Measurements from ENCODE around the gene IQSEC3.
"Not testable (repeated sequence)": the region's sequence is repeated elsewhere in the genome, so short reads cannot be mapped to it uniquely, and the experiment has no call there.

The IQSEC3 gene

DNA sequence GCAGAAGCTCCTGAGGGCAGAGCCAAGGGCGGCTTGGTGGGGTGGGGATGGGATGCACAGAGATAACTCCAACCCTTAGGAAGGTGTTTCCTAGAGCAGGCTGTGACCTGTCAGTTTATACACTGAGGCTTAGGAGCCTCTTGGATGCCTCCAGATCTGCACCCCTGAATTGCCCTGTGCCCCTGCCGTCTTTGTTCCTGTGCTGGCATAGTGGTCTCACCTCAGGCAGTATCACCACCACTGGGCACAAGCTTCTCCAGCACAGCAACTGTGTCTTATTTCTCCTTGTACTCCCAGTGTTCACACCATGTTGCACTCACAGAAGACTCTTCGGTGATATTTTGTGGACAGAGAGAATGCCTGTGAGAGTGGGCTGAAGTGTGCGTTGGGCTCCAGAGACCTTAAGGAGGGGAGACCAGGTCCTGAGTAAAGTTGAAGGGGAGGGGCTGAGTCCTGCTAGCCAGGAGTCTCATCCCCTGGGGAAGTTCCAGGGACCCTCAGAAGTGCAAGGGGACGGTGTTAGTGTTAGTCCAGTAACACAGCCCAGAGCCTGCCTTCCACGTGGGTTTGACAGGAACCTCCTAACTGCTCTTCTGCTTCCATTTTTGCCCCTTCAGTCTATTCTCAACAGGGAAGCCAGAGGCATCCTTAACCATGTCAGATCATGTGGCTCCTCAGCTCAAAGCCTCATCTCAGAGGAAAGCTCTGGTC lies 26.9 kb upstream of the IQSEC3 start:
- not testable (repeated sequence) for ATAC-seq (ENCODE audit: insufficient read depth, low read depth)

DNA sequence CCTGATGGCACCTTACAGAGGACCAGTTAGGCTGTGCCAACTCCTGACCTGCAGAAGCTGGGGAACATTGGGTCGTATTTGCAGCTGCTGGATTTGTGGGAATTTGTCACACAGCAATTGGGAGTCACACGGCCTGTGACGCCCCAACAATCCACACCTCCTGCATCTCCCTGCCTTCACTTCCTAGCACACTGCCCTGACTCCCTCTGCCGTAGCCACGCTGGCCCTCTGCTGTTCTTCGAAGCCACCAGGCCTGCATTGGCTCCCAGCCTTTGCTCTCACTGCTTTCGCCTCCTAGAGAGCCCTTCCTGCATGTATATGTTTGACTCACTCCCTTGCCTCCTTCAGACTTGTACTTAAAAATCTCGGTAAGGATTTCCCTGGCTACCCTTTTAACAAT lies 22.2 kb upstream of the IQSEC3 start:
- H3K9ac ChIP-seq (ENCODE audit: low read depth, low read length); H3K27ac ChIP-seq (ENCODE audit: low read length); H4K20me1 ChIP-seq (ENCODE audit: insufficient read depth, low read length); H3K27me3 ChIP-seq (ENCODE audit: insufficient read depth, low read length, poor library complexity); H3K36me3 ChIP-seq (ENCODE audit: insufficient read depth, low read length); H3K4me1 ChIP-seq (ENCODE audit: insufficient read depth, low read length); H3K4me2 ChIP-seq (ENCODE audit: insufficient read depth, low read length); DNase-seq; H3K79me2 ChIP-seq (ENCODE audit: insufficient read depth, low read length); H3K4me3 ChIP-seq (ENCODE audit: low read depth in 1 of 2, low read length in 2 of 2); H3K9me3 ChIP-seq (ENCODE audit: insufficient read depth, low read length, severe bottlenecking); ATAC-seq (ENCODE audit: insufficient read depth, low read depth); H2AFZ ChIP-seq (ENCODE audit: low read depth, low read length): not testable (repeated sequence)

More for the DNA sequence above, 26.9 kb upstream of the IQSEC3 start:
- not testable (repeated sequence) for H3K4me2 ChIP-seq (ENCODE audit: insufficient read depth, low read length); H3K9me3 ChIP-seq (ENCODE audit: insufficient read depth, low read length, severe bottlenecking); H4K20me1 ChIP-seq (ENCODE audit: insufficient read depth, low read length); H3K9ac ChIP-seq (ENCODE audit: low read depth, low read length); H3K27ac ChIP-seq (ENCODE audit: low read length); H3K27me3 ChIP-seq (ENCODE audit: insufficient read depth, low read length, poor library complexity); H2AFZ ChIP-seq (ENCODE audit: low read depth, low read length); H3K79me2 ChIP-seq (ENCODE audit: insufficient read depth, low read length); DNase-seq; H3K36me3 ChIP-seq (ENCODE audit: insufficient read depth, low read length); H3K4me3 ChIP-seq (ENCODE audit: low read depth in 1 of 2, low read length in 2 of 2); H3K4me1 ChIP-seq (ENCODE audit: insufficient read depth, low read length)

DNA sequence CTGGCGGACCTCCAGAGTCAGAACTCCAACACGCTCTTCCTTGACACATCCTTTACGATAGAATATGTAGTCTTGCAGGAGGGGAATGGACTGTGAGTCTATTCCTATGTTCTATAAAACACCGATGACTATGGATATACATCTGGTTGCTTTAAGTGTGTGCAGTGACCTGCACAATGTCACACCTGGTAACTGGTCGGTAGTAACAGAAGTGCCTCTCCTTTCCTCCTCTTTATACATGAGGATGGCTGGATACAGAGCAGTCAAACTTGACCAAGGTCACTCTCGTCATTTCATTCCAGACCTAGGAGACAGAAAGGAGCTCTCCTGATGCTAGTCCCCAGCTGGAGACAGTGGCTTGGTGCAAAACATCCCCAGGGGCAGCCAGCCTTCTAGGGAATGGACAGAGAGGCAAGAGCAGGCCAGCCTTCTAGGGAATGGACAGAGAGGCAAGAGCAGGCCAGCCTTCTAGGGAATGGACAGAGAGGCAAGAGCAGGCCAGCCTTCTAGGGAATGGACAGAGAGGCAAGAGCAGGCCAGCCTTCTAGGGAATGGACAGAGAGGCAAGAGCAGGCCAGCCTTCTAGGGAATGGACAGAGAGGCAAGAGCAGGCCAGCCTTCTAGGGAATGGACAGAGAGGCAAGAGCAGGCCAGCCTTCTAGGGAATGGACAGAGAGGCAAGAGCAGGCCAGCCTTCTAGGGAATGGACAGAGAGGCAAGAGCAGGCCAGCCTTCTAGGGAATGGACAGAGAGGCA lies 21.2 kb upstream of the IQSEC3 start:
- not testable (repeated sequence) for DNase-seq; H4K20me1 ChIP-seq (ENCODE audit: insufficient read depth, low read length); H3K36me3 ChIP-seq (ENCODE audit: insufficient read depth, low read length); H3K9me3 ChIP-seq (ENCODE audit: insufficient read depth, low read length, severe bottlenecking); ATAC-seq (ENCODE audit: insufficient read depth, low read depth); H3K4me1 ChIP-seq (ENCODE audit: insufficient read depth, low read length); H3K4me3 ChIP-seq (ENCODE audit: low read depth in 1 of 2, low read length in 2 of 2); H3K79me2 ChIP-seq (ENCODE audit: insufficient read depth, low read length); H3K27ac ChIP-seq (ENCODE audit: low read length); H3K9ac ChIP-seq (ENCODE audit: low read depth, low read length); H3K4me2 ChIP-seq (ENCODE audit: insufficient read depth, low read length); H2AFZ ChIP-seq (ENCODE audit: low read depth, low read length); H3K27me3 ChIP-seq (ENCODE audit: insufficient read depth, low read length, poor library complexity)

DNA sequence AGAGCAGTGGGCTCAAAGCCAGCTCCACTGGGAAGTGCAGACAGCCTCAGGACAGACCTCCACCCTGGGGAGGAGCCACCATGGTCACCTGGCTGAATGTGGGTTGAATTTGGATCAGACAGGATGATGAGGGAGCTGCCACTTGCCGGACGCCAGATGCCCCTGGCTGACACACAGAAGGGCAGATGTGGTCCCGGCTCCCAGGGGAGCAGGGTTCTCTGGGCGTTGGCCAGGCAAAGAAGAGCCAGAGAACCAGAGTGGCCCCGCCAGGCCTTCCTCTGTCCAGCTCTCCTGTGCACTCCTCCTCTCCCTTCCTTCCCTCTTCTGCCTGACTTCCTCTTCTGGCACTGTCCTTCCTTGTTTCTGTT lies 20.6 kb upstream of the IQSEC3 start:
- not testable (repeated sequence) for H3K4me3 ChIP-seq (ENCODE audit: low read depth in 1 of 2, low read length in 2 of 2); H3K79me2 ChIP-seq (ENCODE audit: insufficient read depth, low read length); H2AFZ ChIP-seq (ENCODE audit: low read depth, low read length); H3K27me3 ChIP-seq (ENCODE audit: insufficient read depth, low read length, poor library complexity); H3K9ac ChIP-seq (ENCODE audit: low read depth, low read length); H3K9me3 ChIP-seq (ENCODE audit: insufficient read depth, low read length, severe bottlenecking); H3K36me3 ChIP-seq (ENCODE audit: insufficient read depth, low read length); H3K4me2 ChIP-seq (ENCODE audit: insufficient read depth, low read length); H3K27ac ChIP-seq (ENCODE audit: low read length); DNase-seq; ATAC-seq (ENCODE audit: insufficient read depth, low read depth); H3K4me1 ChIP-seq (ENCODE audit: insufficient read depth, low read length); H4K20me1 ChIP-seq (ENCODE audit: insufficient read depth, low read length)

DNA sequence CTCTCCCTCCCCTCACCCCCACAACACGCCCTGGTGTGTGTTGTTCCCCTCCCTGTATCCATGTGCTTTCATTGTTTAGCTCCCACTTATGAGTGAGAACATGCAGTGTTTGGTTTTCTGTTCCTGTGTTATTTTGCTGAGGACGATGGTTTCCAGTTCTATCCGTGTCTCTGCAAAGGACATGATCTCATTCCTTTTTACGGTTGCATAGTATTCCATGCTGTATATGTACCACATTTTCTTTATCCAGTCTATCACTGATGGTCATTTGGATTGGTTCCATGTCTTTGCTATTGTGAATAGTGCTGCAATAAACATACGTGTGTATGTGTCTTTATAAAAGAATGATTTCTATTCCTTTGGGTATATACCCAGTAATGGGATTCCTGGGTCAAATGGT lies 20.0 kb upstream of the IQSEC3 start:
- H3K36me3 ChIP-seq (ENCODE audit: insufficient read depth, low read length); H3K4me1 ChIP-seq (ENCODE audit: insufficient read depth, low read length); H3K4me3 ChIP-seq (ENCODE audit: low read depth in 1 of 2, low read length in 2 of 2); H3K27ac ChIP-seq (ENCODE audit: low read length); H3K79me2 ChIP-seq (ENCODE audit: insufficient read depth, low read length); H4K20me1 ChIP-seq (ENCODE audit: insufficient read depth, low read length); H3K27me3 ChIP-seq (ENCODE audit: insufficient read depth, low read length, poor library complexity); ATAC-seq (ENCODE audit: insufficient read depth, low read depth); H3K9ac ChIP-seq (ENCODE audit: low read depth, low read length); H3K4me2 ChIP-seq (ENCODE audit: insufficient read depth, low read length); H2AFZ ChIP-seq (ENCODE audit: low read depth, low read length); DNase-seq; H3K9me3 ChIP-seq (ENCODE audit: insufficient read depth, low read length, severe bottlenecking): not testable (repeated sequence)

DNA sequence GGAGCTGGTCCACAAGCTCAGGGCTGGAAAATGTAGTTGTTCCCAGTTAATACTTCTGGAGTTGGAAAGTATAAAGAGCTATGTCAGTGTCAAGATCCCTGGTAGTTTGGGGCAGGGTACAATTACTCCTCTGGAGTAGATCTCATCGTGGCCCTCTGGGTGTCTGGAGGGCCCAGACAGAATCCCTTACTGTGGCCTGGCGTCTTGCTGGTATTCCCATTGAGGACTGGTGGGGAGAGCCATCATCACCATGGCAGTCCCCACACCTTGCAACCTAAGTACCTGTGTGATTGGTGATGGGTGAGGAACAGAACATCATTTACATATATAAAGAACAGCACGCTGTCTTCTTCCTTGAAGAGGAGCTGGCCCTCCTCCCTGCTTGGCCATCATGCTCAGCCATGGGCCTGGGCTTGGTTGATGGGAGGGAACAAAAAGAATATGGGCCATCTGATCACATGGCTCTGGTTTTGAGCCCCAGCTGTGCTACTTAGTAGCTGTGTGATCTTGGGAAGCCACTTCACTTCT lies 18.8 kb upstream of the IQSEC3 start:
- H3K4me1 ChIP-seq (ENCODE audit: insufficient read depth, low read length); H3K27ac ChIP-seq (ENCODE audit: low read length); H3K4me2 ChIP-seq (ENCODE audit: insufficient read depth, low read length); H3K79me2 ChIP-seq (ENCODE audit: insufficient read depth, low read length); ATAC-seq (ENCODE audit: insufficient read depth, low read depth); H3K9ac ChIP-seq (ENCODE audit: low read depth, low read length); H4K20me1 ChIP-seq (ENCODE audit: insufficient read depth, low read length); DNase-seq; H3K9me3 ChIP-seq (ENCODE audit: insufficient read depth, low read length, severe bottlenecking); H3K36me3 ChIP-seq (ENCODE audit: insufficient read depth, low read length); H3K27me3 ChIP-seq (ENCODE audit: insufficient read depth, low read length, poor library complexity); H2AFZ ChIP-seq (ENCODE audit: low read depth, low read length); H3K4me3 ChIP-seq (ENCODE audit: low read depth in 1 of 2, low read length in 2 of 2): not testable (repeated sequence)

DNA sequence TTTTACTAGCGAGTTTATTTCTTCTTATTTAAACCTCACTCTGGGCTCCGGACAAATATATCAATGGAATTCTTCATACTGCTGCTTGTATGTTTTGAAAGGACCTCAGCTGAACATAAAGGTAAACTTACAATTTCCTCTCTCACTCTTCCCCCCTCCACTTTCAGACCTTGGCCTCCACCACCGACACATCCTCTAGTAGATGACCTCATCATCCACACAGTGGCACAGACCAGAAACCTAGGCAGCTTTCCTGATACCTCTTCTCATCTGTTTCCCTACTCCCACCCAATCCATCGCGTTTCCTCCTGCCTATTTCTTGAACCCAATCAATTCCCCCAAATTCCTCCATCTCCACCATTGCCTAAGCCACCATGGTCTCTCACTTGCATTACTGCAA lies 17.4 kb upstream of the IQSEC3 start:
- H3K79me2 ChIP-seq (ENCODE audit: insufficient read depth, low read length); H4K20me1 ChIP-seq (ENCODE audit: insufficient read depth, low read length); H2AFZ ChIP-seq (ENCODE audit: low read depth, low read length); H3K4me2 ChIP-seq (ENCODE audit: insufficient read depth, low read length); H3K27me3 ChIP-seq (ENCODE audit: insufficient read depth, low read length, poor library complexity); H3K9me3 ChIP-seq (ENCODE audit: insufficient read depth, low read length, severe bottlenecking); H3K4me1 ChIP-seq (ENCODE audit: insufficient read depth, low read length); H3K27ac ChIP-seq (ENCODE audit: low read length); H3K4me3 ChIP-seq (ENCODE audit: low read depth in 1 of 2, low read length in 2 of 2); H3K36me3 ChIP-seq (ENCODE audit: insufficient read depth, low read length); ATAC-seq (ENCODE audit: insufficient read depth, low read depth); H3K9ac ChIP-seq (ENCODE audit: low read depth, low read length); DNase-seq: not testable (repeated sequence)

DNA sequence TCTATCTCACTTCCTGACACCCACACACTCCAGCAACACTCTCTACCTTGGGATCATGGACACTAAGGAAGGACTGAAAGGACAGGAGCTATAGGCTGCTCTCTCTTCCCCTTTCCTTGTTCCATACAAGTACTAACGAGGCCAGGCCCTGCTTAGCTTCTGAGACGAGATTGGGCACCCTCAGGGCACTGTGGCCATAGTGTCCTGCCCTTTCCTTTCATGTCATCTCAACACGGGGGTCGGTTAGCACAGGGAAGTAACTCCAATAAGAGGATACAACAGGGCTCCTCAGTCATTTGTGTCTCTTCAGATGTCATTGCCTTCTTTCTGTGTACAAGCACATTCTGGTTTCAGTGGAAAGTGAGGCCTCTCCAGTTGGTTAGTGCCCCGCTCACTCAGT lies 15.5 kb upstream of the IQSEC3 start:
- not testable (repeated sequence) for H3K9ac ChIP-seq (ENCODE audit: low read depth, low read length); H2AFZ ChIP-seq (ENCODE audit: low read depth, low read length); H3K4me1 ChIP-seq (ENCODE audit: insufficient read depth, low read length); H3K27me3 ChIP-seq (ENCODE audit: insufficient read depth, low read length, poor library complexity); H3K4me2 ChIP-seq (ENCODE audit: insufficient read depth, low read length); H3K27ac ChIP-seq (ENCODE audit: low read length); DNase-seq; H3K9me3 ChIP-seq (ENCODE audit: insufficient read depth, low read length, severe bottlenecking); H3K4me3 ChIP-seq (ENCODE audit: low read depth in 1 of 2, low read length in 2 of 2); H4K20me1 ChIP-seq (ENCODE audit: insufficient read depth, low read length); ATAC-seq (ENCODE audit: insufficient read depth, low read depth); H3K36me3 ChIP-seq (ENCODE audit: insufficient read depth, low read length); H3K79me2 ChIP-seq (ENCODE audit: insufficient read depth, low read length)

All from DND-41 (cell line).